GM19455 (cell line): ENCODE data around the gene SCNN1A.
"Not testable (repeated sequence)": the region's sequence is repeated elsewhere in the genome, so short reads cannot be mapped to it uniquely, and the experiment has no call there.

Experiments
- ATAC-seq: cut with Tn5 transposase; IDR thresholded peaks from one replicate; pipeline ENCODE4 v1.9.1; 2021; ENCODE audit not compliant: unreplicated experiment

SCNN1A gene

GRCh38 chr12:6351622-6352021, 23.7 kb downstream of the SCNN1A start:
- ATAC-seq, result no peak

GRCh38 chr12:6347367-6348338, 27.7 kb downstream of the SCNN1A start:
- ATAC-seq, result no peak

- no peak for ATAC-seq
Measured at GRCh38 chr12:6346942-6347341, 28.4 kb downstream of the SCNN1A start.

GRCh38 chr12:6346235-6346832, 29.0 kb downstream of the SCNN1A start:
- ATAC-seq, result no peak

GRCh38 chr12:6345319-6346091, 29.9 kb downstream of the SCNN1A start:
- no peak for ATAC-seq

- ATAC-seq, result not testable (repeated sequence)
Measured at GRCh38 chr12:6344101-6344660, 31.2 kb downstream of the SCNN1A start.

GRCh38 chr12:6343518-6343917, 31.8 kb downstream of the SCNN1A start:
- no peak for ATAC-seq

GRCh38 chr12:6342140-6342889, 33.0 kb downstream of the SCNN1A start:
- no peak for ATAC-seq

- ATAC-seq, result no peak
Measured at GRCh38 chr12:6341417-6342139, 33.8 kb downstream of the SCNN1A start, which contains the start of gene TNFRSF1A. Gene TNFRSF1A, minus strand, starts transcription at chr12:6342076. Its CDS starts 262 bp downstream, at chr12:6341814.

- ATAC-seq, result no peak
Measured at GRCh38 chr12:6340745-6341416, 34.5 kb downstream of the SCNN1A start.

- no peak for ATAC-seq
Measured at GRCh38 chr12:6340032-6340638, 35.2 kb downstream of the SCNN1A start.

GRCh38 chr12:6338955-6339354, 36.4 kb downstream of the SCNN1A start:
- ATAC-seq, result no peak

- ATAC-seq, result not testable (repeated sequence)
Measured at GRCh38 chr12:6338536-6338935, 36.8 kb downstream of the SCNN1A start.

GRCh38 chr12:6337958-6338433, 37.4 kb downstream of the SCNN1A start:
- no peak for ATAC-seq

GRCh38 chr12:6336889-6337853, 38.2 kb downstream of the SCNN1A start:
- ATAC-seq, result no peak

GRCh38 chr12:6336079-6336888, 39.1 kb downstream of the SCNN1A start:
- ATAC-seq, result no peak
